IMR-90 (cell line): ENCODE measurements around the gene RYR2. TPM values are rescaled to one million over a fixed set of nuclear protein-coding genes. Genes with fewer than 3 reads are reported as not detected.

Source experiments
- ATAC-seq: fragments of 200-7000 bp; cut with Tn5 transposase; 2 replicates; pipeline ENCODE4 v1.9.1; 2020; ENCODE audit warnings: low read depth, mild to moderate bottlenecking, moderate library complexity
- BruUV-seq: library from RNA; stranded (reverse); fragments of 400-500 nt; replicated peaks from 2 replicates; lab custom pipeline; 2021; lab: Mats Ljungman, UMichigan
- CTCF ChIA-PET: fragments of 300-600 bp; formaldehyde crosslinking; extraction: SDS; loops from one replicate; lab custom pipeline; 2021; ENCODE audit warnings: antibody characterized with exemption; lab: Yijun Ruan, JAX
- POLR2A ChIA-PET: fragments of 300-600 bp; sonication (Branson Sonifier 250); formaldehyde crosslinking; loops from one replicate; lab custom pipeline; 2022; ENCODE audit warnings: antibody characterized with exemption; ENCODE audit not compliant: unreplicated experiment; lab: Charles Lee
- DNase-seq: peaks from one replicate; pipeline ENCODE4 v3.0.0; 2013
- H2AFZ ChIP-seq: replicated peaks from 2 replicates; pipeline ENCODE3; 2013; ENCODE audit warnings: low read length, mild to moderate bottlenecking; ENCODE audit not compliant: poor library complexity
- H2AK5ac ChIP-seq: 2 replicates; pipeline ENCODE4 v1.6.1; 2013; ENCODE audit warnings: low read depth, low read length, inconsistent platforms
- H2AK9ac ChIP-seq: replicated peaks from 2 replicates; pipeline ENCODE3; 2013; ENCODE audit warnings: mild to moderate bottlenecking, low read depth, low read length, moderate library complexity; ENCODE audit not compliant: poor library complexity
- H2BK120ac ChIP-seq: 2 replicates; pipeline ENCODE4 v1.6.1; 2013; ENCODE audit warnings: low read depth, low read length, inconsistent platforms
- H2BK15ac ChIP-seq: 3 replicates; pipeline ENCODE4 v1.6.1; 2013; ENCODE audit warnings: low read depth, low read length, inconsistent platforms
- H2BK20ac ChIP-seq: 2 replicates; pipeline ENCODE4 v1.6.1; 2013; ENCODE audit warnings: low read depth, mild to moderate bottlenecking, inconsistent platforms, low read length, moderate library complexity
- H2BK5ac ChIP-seq: 2 replicates; pipeline ENCODE4 v1.6.1; 2013; ENCODE audit warnings: mild to moderate bottlenecking, low read depth, low read length, inconsistent platforms; ENCODE audit not compliant: poor library complexity, severe bottlenecking
- H3K14ac ChIP-seq: replicated peaks from 2 replicates; pipeline ENCODE4 v1.6.1; 2013; ENCODE audit warnings: low read depth, low read length, inconsistent platforms
- H3K18ac ChIP-seq: 2 replicates; pipeline ENCODE4 v1.6.1; 2013; ENCODE audit warnings: low read depth, low read length, control low read depth
- H3K23ac ChIP-seq: 2 replicates; pipeline ENCODE4 v1.6.1; 2013; ENCODE audit warnings: low read depth, low read length, inconsistent platforms
- H3K27ac ChIP-seq: 2 replicates; pipeline ENCODE4 v1.5.1; 2013; ENCODE audit warnings: mild to moderate bottlenecking, control low read depth, low read length; ENCODE audit not compliant: insufficient read depth
- H3K27me3 ChIP-seq: 2 replicates; pipeline ENCODE4 v1.6.1; 2013; ENCODE audit warnings: low read length; ENCODE audit not compliant: control insufficient read depth, insufficient read depth
- H3K36me3 ChIP-seq: 2 replicates; pipeline ENCODE4 v1.6.1; 2013; ENCODE audit warnings: low read length, mixed read lengths; ENCODE audit not compliant: control insufficient read depth, insufficient read depth
- H3K4ac ChIP-seq: 2 replicates; pipeline ENCODE4 v1.6.1; 2013; ENCODE audit warnings: low read depth, low read length, inconsistent platforms
- H3K4me1 ChIP-seq: 2 replicates; pipeline ENCODE4 v1.6.1; 2013; ENCODE audit warnings: low read length, mixed read lengths; ENCODE audit not compliant: control insufficient read depth, insufficient read depth
- H3K4me2 ChIP-seq: 2 replicates; pipeline ENCODE4 v1.6.1; 2013; ENCODE audit warnings: low read depth, mild to moderate bottlenecking, control low read depth, low read length, moderate library complexity
- H3K4me3 ChIP-seq: 2 replicates; pipeline ENCODE4 v1.5.1; 2013; ENCODE audit warnings: low read depth, mild to moderate bottlenecking, control low read depth, low read length, moderate library complexity; ENCODE audit not compliant: insufficient read depth
- H3K56ac ChIP-seq: 2 replicates; pipeline ENCODE4 v1.6.1; 2013; ENCODE audit warnings: low read length, inconsistent platforms; ENCODE audit not compliant: insufficient read depth; ENCODE audit errors: extremely low read depth
- H3K79me1 ChIP-seq, 2 experiments: 2 replicates each; pipeline ENCODE4 v1.6.1; 2013; ENCODE audit warnings: low read length in 2 of 2, inconsistent platforms in 1 of 2, low read depth in 1 of 2
- H3K9ac ChIP-seq: 2 replicates; pipeline ENCODE4 v1.6.1; 2013; ENCODE audit warnings: low read depth, low read length, control low read depth
- H3K9me1 ChIP-seq: 2 replicates; pipeline ENCODE4 v1.6.1; 2013; ENCODE audit warnings: low read length, inconsistent platforms; ENCODE audit not compliant: insufficient read depth
- H3K9me3 ChIP-seq: 2 replicates; pipeline ENCODE4 v1.6.1; 2013; ENCODE audit warnings: low read length; ENCODE audit not compliant: control insufficient read depth, insufficient read depth
- H4K20me1 ChIP-seq: 2 replicates; pipeline ENCODE4 v1.6.1; 2013; ENCODE audit warnings: low read length, inconsistent platforms; ENCODE audit not compliant: insufficient read depth
- H4K5ac ChIP-seq: 2 replicates; pipeline ENCODE4 v1.6.1; 2013; ENCODE audit warnings: mild to moderate bottlenecking, low read depth, low read length, control low read depth
- H4K8ac ChIP-seq, 2 experiments: 2 replicates each; pipeline ENCODE4 v1.6.1; 2013; ENCODE audit warnings: low read depth in 2 of 2, low read length in 2 of 2, control low read depth in 1 of 2, inconsistent platforms in 1 of 2
- H4K91ac ChIP-seq: 2 replicates; pipeline ENCODE4 v1.6.1; 2013; ENCODE audit warnings: low read depth, low read length, inconsistent platforms; ENCODE audit not compliant: insufficient read depth
- BHLHE40 ChIP-seq: fragments of 150-350 bp; IDR thresholded peaks from 2 replicates; pipeline ENCODE4 v1.6.1; 2016; ENCODE audit warnings: mild to moderate bottlenecking, low read depth, low read length
- CEBPB ChIP-seq: IDR thresholded peaks from 2 replicates; pipeline ENCODE4 v1.6.1; 2012; ENCODE audit warnings: low read depth, low read length, improper control_type of control experiment
- CHD1 ChIP-seq: IDR thresholded peaks from 2 replicates; pipeline ENCODE4 v1.6.1; 2012; ENCODE audit warnings: low read depth, low read length, improper control_type of control experiment
- CTCF ChIP-seq: conservative IDR thresholded peaks from 2 replicates; pipeline ENCODE4 v1.5.1; 2012; ENCODE audit warnings: mild to moderate bottlenecking, low read depth, low read length, improper control_type of control experiment
- ELK1 ChIP-seq: fragments of 150-350 bp; IDR thresholded peaks from 2 replicates; pipeline ENCODE4 v1.6.1; 2016; ENCODE audit warnings: low read depth, mild to moderate bottlenecking, low read length, moderate library complexity, borderline replicate concordance
- FOS ChIP-seq: fragments of 150-350 bp; IDR thresholded peaks from 2 replicates; pipeline ENCODE4 v1.6.1; 2016; ENCODE audit warnings: low read depth, low read length
- MAFK ChIP-seq: IDR thresholded peaks from 2 replicates; pipeline ENCODE4 v1.6.1; 2012; ENCODE audit warnings: low read depth, low read length, improper control_type of control experiment
- MAZ ChIP-seq: IDR thresholded peaks from 2 replicates; pipeline ENCODE4 v1.6.1; 2012; ENCODE audit warnings: low read depth, mild to moderate bottlenecking, low read length, improper control_type of control experiment, moderate library complexity, borderline replicate concordance
- MXI1 ChIP-seq: IDR thresholded peaks from 2 replicates; pipeline ENCODE4 v1.6.1; 2012; ENCODE audit warnings: low read depth, mild to moderate bottlenecking, low read length, moderate library complexity, borderline replicate concordance
- NFE2L2 ChIP-seq: fragments of 150-350 bp; IDR thresholded peaks from 2 replicates; pipeline ENCODE4 v1.6.1; 2016; ENCODE audit warnings: low read depth, mild to moderate bottlenecking, low read length
- POLR2A ChIP-seq: IDR thresholded peaks from 2 replicates; pipeline ENCODE4 v1.6.1; 2012; ENCODE audit warnings: mild to moderate bottlenecking, low read depth, low read length
- RAD21 ChIP-seq: IDR thresholded peaks from 2 replicates; pipeline ENCODE4 v1.6.1; 2012; ENCODE audit warnings: low read length, improper control_type of control experiment
- RCOR1 ChIP-seq: IDR thresholded peaks from 2 replicates; pipeline ENCODE4 v1.6.1; 2012; ENCODE audit warnings: mild to moderate bottlenecking, low read length, improper control_type of control experiment; ENCODE audit not compliant: insufficient replicate concordance
- RFX5 ChIP-seq: IDR thresholded peaks from 2 replicates; pipeline ENCODE4 v1.8.0; 2012; ENCODE audit warnings: low read depth, mild to moderate bottlenecking, low read length, moderate library complexity
- SMC3 ChIP-seq: fragments of 150-350 bp; IDR thresholded peaks from 2 replicates; pipeline ENCODE4 v1.6.1; 2016; ENCODE audit warnings: low read depth, mild to moderate bottlenecking, antibody characterized with exemption, low read length, moderate library complexity
- USF2 ChIP-seq: fragments of 150-350 bp; IDR thresholded peaks from 2 replicates; pipeline ENCODE4 v1.6.1; 2017; ENCODE audit warnings: mild to moderate bottlenecking, antibody characterized with exemption, low read length, low read depth
- WGBS, 2 experiments: methylation state at CpG; one replicate each; pipeline versions ENCODE4 v1.1.5 to v1.1.7; 2013; ENCODE audit warnings: missing lambda C conversion rate in 2 of 2; ENCODE audit not compliant: insufficient read length in 1 of 2; ENCODE audit errors: extremely low coverage in 2 of 2; 5-methylcytosine and 5-hydroxymethylcytosine counted together
- dilution Hi-C: fragments of 300-500 bp; cut with HindIII; formaldehyde crosslinking; loops from one replicate; pipeline ENCODE4 v1.14.3; 2018; ENCODE audit warnings: low sequenced_read_pairs; ENCODE audit not compliant: unreplicated experiment
- in situ Hi-C: fragments of 300-500 bp; cut with MboI; formaldehyde crosslinking; loops from 3 replicates; pipeline ENCODE4 v1.14.3; 2019; ENCODE audit warnings: low sequenced_read_pairs, inconsistent platforms, mixed read lengths
- intact Hi-C: fragments of 100-400 bp; cut with micrococcal nuclease; formaldehyde crosslinking; loops from 2 replicates; pipeline ENCODE4 v1.10.0; 2022
- polyA plus RNA-seq, 3 experiments: library from polyadenylated mRNA; depleted of rRNA; stranded (reverse); fragments of >200 nt; gene quantifications; 2 replicates each; pipeline ENCODE4 v1.2.3, GENCODE V29; 2012; ENCODE audit warnings: low replicate concordance in 1 of 3
- total RNA-seq: library from RNA; depleted of rRNA; stranded (reverse); fragments of >200 nt; gene quantifications from 2 replicates; pipeline ENCODE4 v1.2.3, GENCODE V29; 2012

The RYR2 gene
- total and polyA plus RNA-seq, 2 of the 4 experiments (the other 2 are of a cell fraction), result not detected

- BruUV-seq, result no TSS peak
- H3K36me3 ChIP-seq, result no peaks in the 10 kb centered on the region
- no peak for TF ChIP-seq POLR2A
- TF ChIP-seq MAFK, result no peak
- no peak for TF ChIP-seq BHLHE40
- no peak for TF ChIP-seq CEBPB
- no peak for TF ChIP-seq NFE2L2
- TF ChIP-seq FOS, result no peak
- TF ChIP-seq USF2, result no peak
- TF ChIP-seq CHD1, result no peak
- no peak for TF ChIP-seq RCOR1
- TF ChIP-seq RFX5, result no peak
- TF ChIP-seq MAZ, result no peak
- TF ChIP-seq ELK1, result no peak
- no peak for TF ChIP-seq CTCF
- TF ChIP-seq SMC3, result no peak
- no peak for TF ChIP-seq RAD21
- no peak for TF ChIP-seq MXI1
- no peak overlapping the region for H2BK120ac ChIP-seq
- H3K56ac ChIP-seq, result no peak overlapping the region
- no peak overlapping the region for H2AK5ac ChIP-seq
- no peak overlapping the region for H2AK9ac ChIP-seq
- WGBS, 2 experiments, result 100% methylated on average over 1 of the region's 3 CpGs; no CpG with 5 or more reads in 1 of the 2 experiments
- H4K8ac ChIP-seq, result no peak overlapping the region
- H3K4ac ChIP-seq, result no peak overlapping the region
- H3K27me3 ChIP-seq, result no peaks in the 10 kb centered on the region
- in situ Hi-C loops (no loop called here), dilution Hi-C loops (no loop called here), intact Hi-C loops (no loop called here)
- no peak overlapping the region for H3K23ac ChIP-seq
- H3K18ac ChIP-seq, result no peak overlapping the region
- H3K4me1 ChIP-seq, result no peaks in the 10 kb centered on the region
- no peak overlapping the region for H2AFZ ChIP-seq
- ChIA-PET POLR2A (no interaction called here), CTCF (no interaction called here)
- H2BK5ac ChIP-seq, result no peak overlapping the region
- DNase-seq (no peak), ATAC-seq (no peak)
- no peak overlapping the region for H3K4me2 ChIP-seq
- H4K5ac ChIP-seq, result no peak overlapping the region
- H3K9me3 ChIP-seq, result peaks cover 13% of the 10 kb centered on the region
- H3K9ac ChIP-seq, result no peak overlapping the region
- no peaks in the 10 kb centered on the region for H3K79me1 ChIP-seq
- H4K20me1 ChIP-seq, result no peaks in the 10 kb centered on the region
- no peak overlapping the region for H2BK20ac ChIP-seq
- H2BK15ac ChIP-seq, result no peak overlapping the region
- no peaks in the 10 kb centered on the region for H3K9me1 ChIP-seq
- no peak overlapping the region for H3K14ac ChIP-seq
- no peak overlapping the region for H3K27ac ChIP-seq
- H4K91ac ChIP-seq, result no peak overlapping the region
- H3K4me3 ChIP-seq, result no peak overlapping the region
These were observed 91.9 kb downstream of the RYR2 start for GRCh38 chr1:237133921-237134320.
